ENCODE data around the gene LSR.

- TF ChIP-seq, protein P1, sequence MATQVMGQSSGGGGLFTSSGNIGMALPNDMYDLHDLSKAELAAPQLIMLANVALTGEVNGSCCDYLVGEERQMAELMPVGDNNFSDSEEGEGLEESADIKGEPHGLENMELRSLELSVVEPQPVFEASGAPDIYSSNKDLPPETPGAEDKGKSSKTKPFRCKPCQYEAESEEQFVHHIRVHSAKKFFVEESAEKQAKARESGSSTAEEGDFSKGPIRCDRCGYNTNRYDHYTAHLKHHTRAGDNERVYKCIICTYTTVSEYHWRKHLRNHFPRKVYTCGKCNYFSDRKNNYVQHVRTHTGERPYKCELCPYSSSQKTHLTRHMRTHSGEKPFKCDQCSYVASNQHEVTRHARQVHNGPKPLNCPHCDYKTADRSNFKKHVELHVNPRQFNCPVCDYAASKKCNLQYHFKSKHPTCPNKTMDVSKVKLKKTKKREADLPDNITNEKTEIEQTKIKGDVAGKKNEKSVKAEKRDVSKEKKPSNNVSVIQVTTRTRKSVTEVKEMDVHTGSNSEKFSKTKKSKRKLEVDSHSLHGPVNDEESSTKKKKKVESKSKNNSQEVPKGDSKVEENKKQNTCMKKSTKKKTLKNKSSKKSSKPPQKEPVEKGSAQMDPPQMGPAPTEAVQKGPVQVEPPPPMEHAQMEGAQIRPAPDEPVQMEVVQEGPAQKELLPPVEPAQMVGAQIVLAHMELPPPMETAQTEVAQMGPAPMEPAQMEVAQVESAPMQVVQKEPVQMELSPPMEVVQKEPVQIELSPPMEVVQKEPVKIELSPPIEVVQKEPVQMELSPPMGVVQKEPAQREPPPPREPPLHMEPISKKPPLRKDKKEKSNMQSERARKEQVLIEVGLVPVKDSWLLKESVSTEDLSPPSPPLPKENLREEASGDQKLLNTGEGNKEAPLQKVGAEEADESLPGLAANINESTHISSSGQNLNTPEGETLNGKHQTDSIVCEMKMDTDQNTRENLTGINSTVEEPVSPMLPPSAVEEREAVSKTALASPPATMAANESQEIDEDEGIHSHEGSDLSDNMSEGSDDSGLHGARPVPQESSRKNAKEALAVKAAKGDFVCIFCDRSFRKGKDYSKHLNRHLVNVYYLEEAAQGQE (IDR thresholded peaks at IDR 0.05; ENCODE audit: low read depth) = no peak
- TF ChIP-seq EP300 (IDR thresholded peaks at IDR 0.05; ENCODE audit: borderline replicate concordance) (no peak), TAF1 (IDR thresholded peaks at IDR 0.05; ENCODE audit: low read depth) (peak; percentile 35; the same call in 1 of the 2 replicates), FOXM1 (IDR thresholded peaks at IDR 0.05; ENCODE audit: borderline replicate concordance, low read depth) (no peak), RAD21 (IDR thresholded peaks at IDR 0.05; ENCODE audit: low read depth) (no peak), TCF12 (IDR thresholded peaks at IDR 0.05; ENCODE audit: low read depth) (no peak)
- TF ChIP-seq, protein P2, sequence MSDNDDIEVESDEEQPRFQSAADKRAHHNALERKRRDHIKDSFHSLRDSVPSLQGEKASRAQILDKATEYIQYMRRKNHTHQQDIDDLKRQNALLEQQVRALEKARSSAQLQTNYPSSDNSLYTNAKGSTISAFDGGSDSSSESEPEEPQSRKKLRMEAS (IDR thresholded peaks at IDR 0.05) = no peak
Measured at GRCh38 chr19:35267818-35268535, 19.2 kb downstream of the LSR start.
